Neural progenitor cell (in vitro differentiated cells): ENCODE measurements around the gene EMILIN2. TPM values are rescaled to one million over a fixed set of nuclear protein-coding genes. Genes with fewer than 3 reads are reported as not detected.

Source experiments
- DNase-seq: peaks from one replicate; pipeline ENCODE4 v3.0.0-alpha.2; 2016; ENCODE audit warnings: low spot score
- H2AFZ ChIP-seq: fragments of 200-600 bp; sonication (generic); replicated peaks from 2 replicates; pipeline ENCODE4 v1.6.1; 2016; ENCODE audit warnings: antibody characterized with exemption
- H3F3A ChIP-seq: fragments of 200-600 bp; sonication (generic); 2 replicates; pipeline ENCODE4 v1.6.1; 2016; ENCODE audit warnings: antibody characterized with exemption, low read depth
- H3K27ac ChIP-seq: fragments of 200-600 bp; sonication (generic); 2 replicates; pipeline ENCODE4 v1.5.1; 2016; ENCODE audit warnings: mild to moderate bottlenecking
- H3K27me3 ChIP-seq: fragments of 200-600 bp; sonication (generic); 2 replicates; pipeline ENCODE4 v1.6.1; 2016; ENCODE audit warnings: mild to moderate bottlenecking, moderate library complexity
- H3K36me3 ChIP-seq: fragments of 200-600 bp; sonication (generic); 2 replicates; pipeline ENCODE4 v1.5.1; 2016
- H3K4me1 ChIP-seq: fragments of 200-600 bp; sonication (generic); 2 replicates; pipeline ENCODE4 v1.6.1; 2016; ENCODE audit warnings: mixed run types
- H3K4me2 ChIP-seq: fragments of 200-600 bp; sonication (generic); 2 replicates; pipeline ENCODE4 v1.6.1; 2016
- H3K4me3 ChIP-seq: fragments of 200-600 bp; sonication (generic); 2 replicates; pipeline ENCODE4 v1.5.1; 2016
- H3K79me2 ChIP-seq: fragments of 200-600 bp; sonication (generic); 2 replicates; pipeline ENCODE4 v1.6.1; 2016; ENCODE audit warnings: low read depth
- H3K9ac ChIP-seq: fragments of 200-600 bp; sonication (generic); 2 replicates; pipeline ENCODE4 v1.6.1; 2016
- H3K9me3 ChIP-seq: fragments of 200-600 bp; sonication (generic); 2 replicates; pipeline ENCODE4 v1.5.1; 2016; ENCODE audit warnings: low read depth
- H4K20me1 ChIP-seq: fragments of 200-600 bp; sonication (generic); 2 replicates; pipeline ENCODE4 v1.6.1; 2016; ENCODE audit warnings: low read depth
- H3K27ac Mint-ChIP-seq: 3 replicates; pipeline ENCODE4 v1.8.0; 2021; ENCODE audit warnings: mixed read lengths
- H3K27me3 Mint-ChIP-seq: 2 replicates; pipeline ENCODE4 v1.8.0; 2022; ENCODE audit warnings: low read depth, mild to moderate bottlenecking, inconsistent platforms, moderate library complexity, mixed read lengths; ENCODE audit not compliant: insufficient read depth
- H3K36me3 Mint-ChIP-seq: 3 replicates; pipeline ENCODE4 v1.8.0; 2021; ENCODE audit warnings: mixed read lengths
- H3K4me1 Mint-ChIP-seq: 3 replicates; pipeline ENCODE4 v1.8.0; 2021; ENCODE audit warnings: mixed read lengths
- H3K4me3 Mint-ChIP-seq: 3 replicates; pipeline ENCODE4 v1.8.0; 2021; ENCODE audit warnings: mild to moderate bottlenecking, moderate library complexity, mixed read lengths
- H3K9me3 Mint-ChIP-seq: 3 replicates; pipeline ENCODE4 v1.8.0; 2020; ENCODE audit warnings: mixed read lengths
- EZH2 ChIP-seq: fragments of 200-600 bp; sonication (generic); IDR thresholded peaks from 2 replicates; pipeline ENCODE4 v1.6.1; 2017; ENCODE audit warnings: antibody characterized with exemption, mild to moderate bottlenecking, moderate library complexity
- EZH2phosphoT487 ChIP-seq: fragments of 200-600 bp; sonication (generic); IDR thresholded peaks from 2 replicates; pipeline ENCODE4 v1.6.1; 2017; ENCODE audit warnings: antibody characterized with exemption
- total RNA-seq: library from RNA; depleted of rRNA; stranded (reverse); fragments of >200 nt; gene quantifications from 2 replicates; pipeline ENCODE4 v1.2.3, GENCODE V29; 2015; ENCODE audit warnings: low replicate concordance
- TF ChIP-seq, protein P1 (sequence below): fragments of 200-600 bp; sonication (generic); IDR thresholded peaks from 2 replicates; pipeline ENCODE4 v1.5.1; 2017; ENCODE audit warnings: antibody characterized with exemption, mild to moderate bottlenecking

Gene EMILIN2
- total RNA-seq, 1 donor from 2014 or later, result 2.2 TPM

DNA sequence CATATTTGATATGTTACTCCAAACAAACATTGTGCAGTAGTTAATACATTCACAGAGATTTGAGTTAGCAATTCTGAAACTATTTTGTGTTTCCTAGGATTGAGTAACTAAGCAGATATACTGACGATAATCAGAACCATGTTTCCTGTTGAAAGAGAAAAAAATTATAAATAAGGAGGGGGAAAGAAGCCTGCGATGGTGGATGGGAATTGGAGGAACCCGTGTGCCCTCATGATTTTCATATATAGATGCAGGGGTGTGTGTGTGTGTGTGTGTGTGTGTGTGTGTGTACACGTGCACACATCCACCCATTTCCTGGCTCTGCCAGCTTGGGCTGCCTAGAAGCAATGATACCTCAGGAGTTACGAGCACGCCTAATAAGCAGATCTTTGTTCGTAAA lies 109.2 kb downstream of the EMILIN2 start:
- H3K9me3 ChIP-seq, result no peaks in the 10 kb centered on the region
- H3K27me3 ChIP-seq, result no peaks in the 10 kb centered on the region
- no peak for DNase-seq
- H4K20me1 ChIP-seq, result no peaks in the 10 kb centered on the region
- H3K4me3 ChIP-seq, result no peak overlapping the region
- no peak for TF ChIP-seq EZH2phosphoT487
- TF ChIP-seq EZH2, result no peak
- TF ChIP-seq, protein P1, sequence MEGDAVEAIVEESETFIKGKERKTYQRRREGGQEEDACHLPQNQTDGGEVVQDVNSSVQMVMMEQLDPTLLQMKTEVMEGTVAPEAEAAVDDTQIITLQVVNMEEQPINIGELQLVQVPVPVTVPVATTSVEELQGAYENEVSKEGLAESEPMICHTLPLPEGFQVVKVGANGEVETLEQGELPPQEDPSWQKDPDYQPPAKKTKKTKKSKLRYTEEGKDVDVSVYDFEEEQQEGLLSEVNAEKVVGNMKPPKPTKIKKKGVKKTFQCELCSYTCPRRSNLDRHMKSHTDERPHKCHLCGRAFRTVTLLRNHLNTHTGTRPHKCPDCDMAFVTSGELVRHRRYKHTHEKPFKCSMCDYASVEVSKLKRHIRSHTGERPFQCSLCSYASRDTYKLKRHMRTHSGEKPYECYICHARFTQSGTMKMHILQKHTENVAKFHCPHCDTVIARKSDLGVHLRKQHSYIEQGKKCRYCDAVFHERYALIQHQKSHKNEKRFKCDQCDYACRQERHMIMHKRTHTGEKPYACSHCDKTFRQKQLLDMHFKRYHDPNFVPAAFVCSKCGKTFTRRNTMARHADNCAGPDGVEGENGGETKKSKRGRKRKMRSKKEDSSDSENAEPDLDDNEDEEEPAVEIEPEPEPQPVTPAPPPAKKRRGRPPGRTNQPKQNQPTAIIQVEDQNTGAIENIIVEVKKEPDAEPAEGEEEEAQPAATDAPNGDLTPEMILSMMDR, result no peak
- no peaks in the 10 kb centered on the region for H3K4me1 ChIP-seq
- H3K4me2 ChIP-seq, result no peak overlapping the region
- peaks cover 9% of the 10 kb centered on the region for H3K4me1 Mint-ChIP-seq
- peaks cover 53% of the 10 kb centered on the region for H3K36me3 Mint-ChIP-seq
- H2AFZ ChIP-seq, result no peak overlapping the region
- H3K27me3 Mint-ChIP-seq, result no peaks in the 10 kb centered on the region
- H3F3A ChIP-seq, result no peaks in the 10 kb centered on the region
- peaks cover 12% of the 10 kb centered on the region for H3K36me3 ChIP-seq
- no peak overlapping the region for H3K27ac ChIP-seq
- no peaks in the 10 kb centered on the region for H3K79me2 ChIP-seq
- H3K9ac ChIP-seq, result no peak overlapping the region
- H3K9me3 Mint-ChIP-seq, result no peaks in the 10 kb centered on the region
- H3K27ac Mint-ChIP-seq, result no peak overlapping the region
- no peak overlapping the region for H3K4me3 Mint-ChIP-seq

DNA sequence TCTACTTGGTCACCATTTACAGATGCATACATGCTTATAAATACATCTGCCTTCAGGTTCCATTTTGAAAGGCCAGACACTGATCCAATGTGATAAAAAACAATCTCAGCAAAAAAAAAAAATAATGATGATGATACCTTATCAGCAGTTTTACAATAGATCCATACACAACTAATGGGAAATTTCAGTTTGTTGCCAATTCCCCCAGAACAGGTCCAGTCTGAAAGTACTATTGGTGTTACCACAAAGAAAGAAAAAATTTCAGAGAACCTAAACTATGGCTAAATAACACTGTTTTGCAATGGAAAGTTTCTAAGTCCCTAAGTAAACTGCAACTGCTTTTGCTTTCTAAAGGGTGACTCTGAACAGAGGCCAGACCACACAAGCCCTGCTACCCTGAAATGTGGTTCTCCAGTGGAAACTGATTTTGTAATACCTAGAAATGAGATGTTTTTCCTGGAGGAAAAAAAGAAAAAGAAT lies 112.1 kb downstream of the EMILIN2 start:
- no peaks in the 10 kb centered on the region for H3K27me3 ChIP-seq
- Mint-ChIP-seq H3K9me3 (no peaks in the 10 kb centered on the region), H3K4me3 (no peak overlapping the region), H3K36me3 (peaks cover 34% of the 10 kb centered on the region), H3K27me3 (no peaks in the 10 kb centered on the region), H3K4me1 (peaks cover 32% of the 10 kb centered on the region), H3K27ac (no peak overlapping the region)
- H3K9ac ChIP-seq, result no peak overlapping the region
- no peak overlapping the region for H2AFZ ChIP-seq
- TF ChIP-seq, protein P1, result no peak
- TF ChIP-seq EZH2, result no peak
- no peak for TF ChIP-seq EZH2phosphoT487
- H3K4me2 ChIP-seq, result no peak overlapping the region
- peaks cover 8% of the 10 kb centered on the region for H3K4me1 ChIP-seq
- no peak overlapping the region for H3K27ac ChIP-seq
- no peak overlapping the region for H3K4me3 ChIP-seq
- peaks cover 11% of the 10 kb centered on the region for H3K79me2 ChIP-seq
- peaks cover 7% of the 10 kb centered on the region for H4K20me1 ChIP-seq
- no peaks in the 10 kb centered on the region for H3K36me3 ChIP-seq
- no peak for DNase-seq
- no peaks in the 10 kb centered on the region for H3F3A ChIP-seq
- H3K9me3 ChIP-seq, result no peaks in the 10 kb centered on the region

DNA sequence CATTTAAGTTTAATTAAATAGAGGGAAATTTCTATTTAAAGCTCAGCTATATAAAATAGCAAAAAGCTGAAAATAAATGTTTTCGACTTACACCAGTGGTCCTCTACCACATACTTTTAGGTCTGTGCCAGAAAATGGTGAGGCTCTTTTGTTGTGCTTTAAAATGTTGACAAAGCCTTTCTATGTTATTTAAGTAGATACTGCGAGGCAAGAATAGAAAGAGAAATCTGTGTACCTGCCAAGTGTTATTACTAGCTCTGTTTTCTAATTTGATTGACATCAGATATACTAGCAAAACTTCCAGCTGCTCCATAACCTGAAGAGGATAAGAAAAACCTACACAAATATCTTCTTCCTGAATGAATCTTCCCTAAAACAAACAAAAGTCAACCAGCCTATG lies 112.5 kb downstream of the EMILIN2 start:
- peaks cover 13% of the 10 kb centered on the region for H3K79me2 ChIP-seq
- Mint-ChIP-seq H3K4me3 (no peak overlapping the region), H3K27ac (no peak overlapping the region), H3K36me3 (peaks cover 30% of the 10 kb centered on the region), H3K9me3 (no peaks in the 10 kb centered on the region), H3K4me1 (peaks cover 32% of the 10 kb centered on the region), H3K27me3 (no peaks in the 10 kb centered on the region)
- H3F3A ChIP-seq, result no peaks in the 10 kb centered on the region
- H3K27ac ChIP-seq, result no peak overlapping the region
- no peaks in the 10 kb centered on the region for H3K36me3 ChIP-seq
- no peak overlapping the region for H2AFZ ChIP-seq
- no peak overlapping the region for H3K4me3 ChIP-seq
- no peak overlapping the region for H3K9ac ChIP-seq
- DNase-seq, result no peak
- H4K20me1 ChIP-seq, result peaks cover 7% of the 10 kb centered on the region
- H3K4me2 ChIP-seq, result no peak overlapping the region
- H3K27me3 ChIP-seq, result no peaks in the 10 kb centered on the region
- no peaks in the 10 kb centered on the region for H3K9me3 ChIP-seq
- peaks cover 8% of the 10 kb centered on the region for H3K4me1 ChIP-seq
- TF ChIP-seq, protein P1, result no peak
- no peak for TF ChIP-seq EZH2
- no peak for TF ChIP-seq EZH2phosphoT487
